Activated CD8-positive, alpha-beta memory T cell treated with anti-CD3 and anti-CD28 coated beads, Interleukin-2, amount 50 U/mL, for 24 hours (primary cell): ENCODE results near the gene PXT1.

Experiments
- DNase-seq: peaks from one replicate; pipeline ENCODE4 v3.0.0-alpha.2; 2020; ENCODE audit errors: extremely low read depth

PXT1 gene

DNA sequence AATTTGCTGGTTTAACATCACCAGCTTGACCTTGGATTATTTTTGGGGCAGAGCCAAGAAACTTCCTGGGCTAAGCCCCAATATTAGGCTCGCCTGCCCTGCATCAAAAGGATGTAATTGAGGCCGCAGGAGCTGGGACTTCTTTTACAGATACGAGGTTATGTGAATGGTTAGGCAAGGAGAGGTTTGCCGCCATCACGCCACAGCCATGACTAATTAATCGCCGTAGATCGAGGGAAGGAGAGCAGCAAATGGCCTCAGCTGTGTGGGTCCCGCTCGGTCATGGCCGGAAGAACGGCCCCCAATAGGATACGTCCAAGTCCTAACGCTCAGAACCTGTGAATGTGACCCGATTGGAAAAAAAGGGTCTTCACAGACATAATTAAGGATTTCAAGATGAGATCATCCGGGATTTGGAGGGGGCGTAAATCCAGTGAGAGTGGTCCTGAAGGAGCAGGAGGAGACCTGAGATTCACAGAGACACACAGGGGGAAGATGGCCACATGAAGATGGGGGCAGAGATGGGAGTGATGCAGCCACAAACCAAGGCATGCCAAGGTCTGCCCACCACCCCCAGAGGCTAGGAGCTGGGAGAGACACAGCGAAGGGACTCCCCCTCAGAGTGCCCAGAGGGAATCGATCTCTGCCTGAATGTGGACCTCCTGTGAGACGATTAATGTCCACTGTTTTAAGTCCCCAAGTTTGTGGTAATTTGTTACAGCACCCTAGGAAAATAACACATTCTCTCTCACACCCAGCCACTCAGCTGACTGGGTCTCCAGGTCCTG lies 96.0 kb downstream of the PXT1 start:
- DNase-seq: no peak

DNA sequence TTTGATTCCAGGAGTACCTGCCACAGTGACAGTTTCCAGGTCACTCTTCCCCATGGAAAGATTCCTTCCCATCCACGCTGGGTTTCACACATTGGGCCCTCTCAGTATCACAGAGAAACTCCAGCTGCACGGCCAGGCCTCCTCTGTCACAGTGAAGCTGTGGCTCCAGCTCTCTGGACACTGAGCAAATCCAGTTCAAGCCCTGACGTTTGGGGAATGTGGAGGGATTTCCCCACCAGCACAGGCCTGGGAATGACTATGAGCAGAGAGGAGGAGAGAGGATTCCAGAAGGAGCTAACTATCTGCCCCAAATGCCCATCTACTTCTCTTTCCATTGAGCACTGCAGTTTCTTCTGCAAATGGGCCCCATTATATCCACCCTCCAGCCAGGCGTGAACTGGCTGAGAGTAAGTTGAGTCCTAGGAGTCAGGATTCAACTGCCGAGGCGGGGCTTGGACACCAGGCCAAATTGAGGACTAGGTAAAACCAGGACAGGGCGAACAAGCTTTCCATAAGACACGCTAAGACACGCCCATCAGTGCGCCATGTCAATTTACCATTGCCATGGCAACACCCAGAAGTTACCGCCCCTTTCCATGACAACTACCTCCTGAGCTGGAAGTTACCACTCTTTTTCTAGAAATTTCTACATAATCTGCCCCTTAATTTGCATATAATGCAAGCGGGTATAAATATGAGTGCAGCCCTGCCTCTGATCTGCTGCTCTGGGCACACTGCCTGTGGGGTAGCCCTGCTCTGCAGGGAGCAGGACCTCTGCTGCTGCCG lies 96.8 kb downstream of the PXT1 start:
- no peak for DNase-seq

GRCh38 chr6:36343109-36343680 lies 99.5 kb downstream of the PXT1 start:
- DNase-seq: no peak

- DNase-seq: peak; percentile 28
These were observed 101.8 kb downstream of the PXT1 start for GRCh38 chr6:36340618-36341454.
